GM12874 (cell line): ENCODE measurements around the gene CASTOR1.

ENCODE experiments used
- CTCF ChIP-seq: IDR thresholded peaks from 2 replicates; pipeline ENCODE4 v1.5.1; 2011; ENCODE audit warnings: low read depth, mild to moderate bottlenecking, control low read depth, low read length, moderate library complexity; ENCODE audit not compliant: insufficient read depth

Gene CASTOR1

GRCh38 chr22:30249049-30250038 is 40.0 kb downstream of the CASTOR1 start:
- no peak for TF ChIP-seq CTCF

- TF ChIP-seq CTCF: no peak
Observed at GRCh38 chr22:30248484-30248883, 40.8 kb downstream of the CASTOR1 start.

- no peak for TF ChIP-seq CTCF
Observed at GRCh38 chr22:30247974-30248373, 41.3 kb downstream of the CASTOR1 start.

- no peak for TF ChIP-seq CTCF
Observed at GRCh38 chr22:30247561-30247960, 41.7 kb downstream of the CASTOR1 start.

- no peak for TF ChIP-seq CTCF
Observed at GRCh38 chr22:30246814-30247376, 42.4 kb downstream of the CASTOR1 start.

GRCh38 chr22:30245985-30246813 is 43.1 kb downstream of the CASTOR1 start, which contains the start of gene LIF:
LIF (minus strand) TSS chr22:30246759; CDS start chr22:30246695, 64 bp downstream.
- no peak for TF ChIP-seq CTCF
